LoVo (cell line): ENCODE data around the gene SERTAD1.

Experiments used
- DNase-seq: peaks from one replicate; pipeline ENCODE4 v3.0.0-alpha.2; 2016; ENCODE audit warnings: low spot score

Gene SERTAD1

DNA sequence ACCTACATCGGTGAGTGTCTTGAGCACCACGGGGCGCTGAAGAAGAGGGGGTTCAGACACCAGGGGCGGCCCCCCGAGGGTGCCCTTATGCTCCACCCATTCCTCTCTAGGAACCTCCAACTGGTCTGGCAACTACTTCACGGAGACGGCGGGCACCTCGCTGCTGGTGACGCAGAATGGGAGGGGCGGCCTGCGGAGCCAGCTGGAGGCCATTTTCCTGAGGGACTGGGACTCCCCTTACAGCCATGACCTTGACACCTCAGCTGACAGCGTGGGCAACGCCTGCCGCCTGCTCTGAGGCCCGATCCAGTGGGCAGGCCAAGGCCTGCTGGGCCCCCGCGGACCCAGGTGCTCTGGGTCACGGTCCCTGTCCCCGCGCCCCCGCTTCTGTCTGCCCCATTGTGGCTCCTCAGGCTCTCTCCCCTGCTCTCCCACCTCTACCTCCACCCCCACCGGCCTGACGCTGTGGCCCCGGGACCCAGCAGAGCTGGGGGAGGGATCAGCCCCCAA is 47.9 kb downstream of the SERTAD1 start:
- no peak for DNase-seq

- DNase-seq: no peak
Measured at GRCh38 chr19:40376286-40376862, 49.4 kb downstream of the SERTAD1 start.

DNA sequence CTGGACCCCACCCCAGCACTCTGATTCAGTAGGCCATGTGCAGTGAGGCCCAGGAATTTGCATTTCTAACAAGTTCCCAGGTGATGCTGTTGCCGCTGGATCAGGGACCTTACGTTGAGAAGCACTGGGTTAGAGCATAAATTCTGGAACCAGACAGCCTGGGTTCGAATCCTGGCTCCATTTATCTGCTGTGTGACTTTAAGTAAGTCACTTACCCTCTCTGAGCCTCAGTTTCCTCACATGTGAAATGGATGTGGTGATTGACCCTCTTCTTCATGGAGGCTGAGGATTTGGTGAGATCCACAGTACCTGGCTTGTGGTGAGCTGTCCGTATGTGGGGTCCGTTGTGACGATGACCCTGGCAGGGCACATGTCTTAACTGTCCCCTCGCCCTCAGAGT is 51.7 kb downstream of the SERTAD1 start:
- no peak for DNase-seq

DNA sequence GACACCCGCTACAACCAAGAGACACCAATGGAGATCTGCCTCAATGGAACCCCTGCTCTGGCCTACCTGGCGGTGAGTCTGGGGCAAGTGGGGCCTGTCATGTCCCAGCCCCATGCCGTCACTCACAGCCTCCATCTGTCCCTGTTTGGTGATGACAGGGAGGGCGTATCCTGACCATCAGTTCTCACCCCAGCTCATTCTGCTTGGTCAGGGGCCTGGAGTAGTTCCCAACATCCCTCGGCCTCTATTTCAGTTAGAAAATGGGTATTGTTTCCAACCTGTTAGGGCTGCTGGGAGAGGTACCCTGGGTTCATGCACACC is 54.0 kb downstream of the SERTAD1 start:
- no peak for DNase-seq
